ENCODE results near the gene AQP12A.

Gene AQP12A

DNA sequence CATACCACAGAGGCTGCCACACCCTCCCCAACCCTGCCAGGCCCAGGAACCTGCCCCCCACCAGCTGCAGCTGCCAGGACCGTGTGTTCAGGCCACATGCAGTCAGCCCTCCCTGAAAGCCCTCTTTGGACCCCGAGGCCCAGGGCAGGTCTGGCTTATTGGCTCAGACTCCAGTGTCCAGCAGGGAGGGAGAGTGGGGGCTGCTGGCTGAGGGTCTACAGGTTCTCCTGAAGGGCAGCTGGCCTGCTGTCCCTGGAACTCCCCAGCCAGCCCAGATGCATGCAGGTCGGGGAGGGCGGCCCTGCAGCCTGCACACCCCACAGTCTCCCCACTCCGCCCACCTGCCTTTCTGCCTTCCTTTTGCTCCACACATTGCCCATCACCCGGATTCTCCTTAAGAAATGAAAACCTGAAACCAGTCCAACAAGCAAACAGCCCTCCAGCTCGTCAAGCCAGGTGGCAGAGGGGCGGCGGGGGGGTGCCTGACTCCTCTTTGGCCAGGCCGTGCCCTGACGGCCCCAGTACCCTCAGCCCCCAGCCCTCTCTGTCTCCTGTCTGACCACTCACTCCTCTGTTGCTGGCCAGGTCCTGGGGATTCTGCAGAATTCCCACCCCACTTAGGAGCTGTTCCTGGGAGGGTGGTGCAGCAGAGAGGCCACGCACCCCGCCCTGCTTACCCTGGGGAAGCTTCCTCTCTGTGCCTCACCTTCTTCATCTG is 48.4 kb upstream of the AQP12A start:
- Histone ChIP-seq H3K36me3 (ENCODE audit: low read length) (no peaks in the 10 kb centered on the region), H3K4me3 (ENCODE audit: insufficient read depth, low read length, poor library complexity, severe bottlenecking) (no peak overlapping the region), H3F3A (ENCODE audit: insufficient read depth) (no peaks in the 10 kb centered on the region), H3K9me2 (replicated peaks; ENCODE audit: insufficient read depth, low read length) (no peaks in the 10 kb centered on the region), H3K27ac (ENCODE audit: low read depth, low read length) (no peak overlapping the region), H4K20me1 (ENCODE audit: low read depth, low read length) (no peaks in the 10 kb centered on the region), H3K27me3 (ENCODE audit: low read length) (no peaks in the 10 kb centered on the region), H3K79me2 (ENCODE audit: insufficient read depth, low read length) (no peaks in the 10 kb centered on the region), H3K9me3 (ENCODE audit: insufficient read depth, low read length) (no peaks in the 10 kb centered on the region), H3K4me2 (ENCODE audit: low read depth, low read length, poor library complexity, severe bottlenecking) (no peak overlapping the region), H2AFZ (ENCODE audit: low read depth, low read length, severe bottlenecking) (no peak overlapping the region), H3K9ac (ENCODE audit: low read length) (no peak overlapping the region)
- TF ChIP-seq, protein P1, sequence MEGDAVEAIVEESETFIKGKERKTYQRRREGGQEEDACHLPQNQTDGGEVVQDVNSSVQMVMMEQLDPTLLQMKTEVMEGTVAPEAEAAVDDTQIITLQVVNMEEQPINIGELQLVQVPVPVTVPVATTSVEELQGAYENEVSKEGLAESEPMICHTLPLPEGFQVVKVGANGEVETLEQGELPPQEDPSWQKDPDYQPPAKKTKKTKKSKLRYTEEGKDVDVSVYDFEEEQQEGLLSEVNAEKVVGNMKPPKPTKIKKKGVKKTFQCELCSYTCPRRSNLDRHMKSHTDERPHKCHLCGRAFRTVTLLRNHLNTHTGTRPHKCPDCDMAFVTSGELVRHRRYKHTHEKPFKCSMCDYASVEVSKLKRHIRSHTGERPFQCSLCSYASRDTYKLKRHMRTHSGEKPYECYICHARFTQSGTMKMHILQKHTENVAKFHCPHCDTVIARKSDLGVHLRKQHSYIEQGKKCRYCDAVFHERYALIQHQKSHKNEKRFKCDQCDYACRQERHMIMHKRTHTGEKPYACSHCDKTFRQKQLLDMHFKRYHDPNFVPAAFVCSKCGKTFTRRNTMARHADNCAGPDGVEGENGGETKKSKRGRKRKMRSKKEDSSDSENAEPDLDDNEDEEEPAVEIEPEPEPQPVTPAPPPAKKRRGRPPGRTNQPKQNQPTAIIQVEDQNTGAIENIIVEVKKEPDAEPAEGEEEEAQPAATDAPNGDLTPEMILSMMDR (IDR thresholded peaks at IDR 0.05; ENCODE audit: insufficient read depth, low read length, poor library complexity, severe bottlenecking): no peak
- no peak for TF ChIP-seq EZH2phosphoT487 (conservative IDR thresholded peaks at IDR 0.05; ENCODE audit: low read length)

GRCh38 chr2:240643811-240644150 is 47.9 kb upstream of the AQP12A start:
- Histone ChIP-seq H3K27ac (ENCODE audit: low read depth, low read length) (no peak overlapping the region), H3K9me3 (ENCODE audit: insufficient read depth, low read length) (no peaks in the 10 kb centered on the region), H3K9ac (ENCODE audit: low read length) (no peak overlapping the region), H2AFZ (ENCODE audit: low read depth, low read length, severe bottlenecking) (no peak overlapping the region), H3K27me3 (ENCODE audit: low read length) (no peaks in the 10 kb centered on the region), H3K36me3 (ENCODE audit: low read length) (no peaks in the 10 kb centered on the region), H3K79me2 (ENCODE audit: insufficient read depth, low read length) (no peaks in the 10 kb centered on the region), H3K4me3 (ENCODE audit: insufficient read depth, low read length, poor library complexity, severe bottlenecking) (no peak overlapping the region), H3K9me2 (replicated peaks; ENCODE audit: insufficient read depth, low read length) (no peaks in the 10 kb centered on the region), H3F3A (ENCODE audit: insufficient read depth) (no peaks in the 10 kb centered on the region), H4K20me1 (ENCODE audit: low read depth, low read length) (no peaks in the 10 kb centered on the region), H3K4me2 (ENCODE audit: low read depth, low read length, poor library complexity, severe bottlenecking) (no peak overlapping the region)
- TF ChIP-seq, protein P1 (IDR thresholded peaks at IDR 0.05; ENCODE audit: insufficient read depth, low read length, poor library complexity, severe bottlenecking): no peak
- TF ChIP-seq EZH2phosphoT487 (conservative IDR thresholded peaks at IDR 0.05; ENCODE audit: low read length): no peak

GRCh38 chr2:240644171-240644651 is 47.5 kb upstream of the AQP12A start:
- Histone ChIP-seq H3K27me3 (ENCODE audit: low read length) (no peaks in the 10 kb centered on the region), H3K4me2 (ENCODE audit: low read depth, low read length, poor library complexity, severe bottlenecking) (no peak overlapping the region)
- TF ChIP-seq EZH2phosphoT487 (conservative IDR thresholded peaks at IDR 0.05; ENCODE audit: low read length): no peak
- TF ChIP-seq, protein P1 (IDR thresholded peaks at IDR 0.05; ENCODE audit: insufficient read depth, low read length, poor library complexity, severe bottlenecking): no peak

More at GRCh38 chr2:240644171-240644651, 47.5 kb upstream of the AQP12A start:
- no peaks in the 10 kb centered on the region for H3K9me3 ChIP-seq (ENCODE audit: insufficient read depth, low read length)
- no peak overlapping the region for H2AFZ ChIP-seq (ENCODE audit: low read depth, low read length, severe bottlenecking)
- no peak overlapping the region for H3K9ac ChIP-seq (ENCODE audit: low read length)
- no peaks in the 10 kb centered on the region for H3F3A ChIP-seq (ENCODE audit: insufficient read depth)
- no peak overlapping the region for H3K27ac ChIP-seq (ENCODE audit: low read depth, low read length)
- no peaks in the 10 kb centered on the region for H3K79me2 ChIP-seq (ENCODE audit: insufficient read depth, low read length)
- H4K20me1 ChIP-seq (ENCODE audit: low read depth, low read length): no peaks in the 10 kb centered on the region
- H3K4me3 ChIP-seq (ENCODE audit: insufficient read depth, low read length, poor library complexity, severe bottlenecking): no peak overlapping the region
- H3K9me2 ChIP-seq (replicated peaks; ENCODE audit: insufficient read depth, low read length): no peaks in the 10 kb centered on the region
- no peaks in the 10 kb centered on the region for H3K36me3 ChIP-seq (ENCODE audit: low read length)
